Brain microvascular endothelial cell (primary cell): Measurements from ENCODE around the gene MYL4.
A peak's percentile ranks its signal among the peaks of the same experiment; 100 is the strongest.

Source experiments
- DNase-seq: peaks from one replicate; pipeline ENCODE4 v3.0.0-alpha.2; 2020
- H3K27ac ChIP-seq: fragments of 250-450 bp; sonication (Bioruptor Pico); 2 replicates; pipeline ENCODE4 v1.5.1; 2020; ENCODE audit warnings: mild to moderate bottlenecking, moderate library complexity
- H3K27me3 ChIP-seq: fragments of 250-450 bp; sonication (Bioruptor Pico); replicated peaks from 2 replicates; pipeline ENCODE4 v1.5.1; 2020; ENCODE audit warnings: mild to moderate bottlenecking
- H3K36me3 ChIP-seq: fragments of 250-450 bp; sonication (Bioruptor Pico); replicated peaks from 2 replicates; pipeline ENCODE4 v1.5.1; 2020; ENCODE audit warnings: mild to moderate bottlenecking
- H3K4me3 ChIP-seq: 2 replicates; pipeline ENCODE4 v1.5.1; 2011; ENCODE audit warnings: low read depth, mild to moderate bottlenecking, control low read depth, low read length, moderate library complexity
- in situ Hi-C: cut with HindIII; loops from 2 replicates; pipeline ENCODE4 v1.10.0; 2017; ENCODE audit warnings: low sequenced_read_pairs, low pct_ligation_motif_present
- TF ChIP-seq, protein P1 (sequence below): IDR thresholded peaks from 2 replicates; pipeline ENCODE4 v1.5.1; 2011; ENCODE audit warnings: low read depth, mild to moderate bottlenecking, moderate library complexity, low read length, control low read depth, inconsistent platforms; ENCODE audit errors: missing control alignments

Gene MYL4

DNA sequence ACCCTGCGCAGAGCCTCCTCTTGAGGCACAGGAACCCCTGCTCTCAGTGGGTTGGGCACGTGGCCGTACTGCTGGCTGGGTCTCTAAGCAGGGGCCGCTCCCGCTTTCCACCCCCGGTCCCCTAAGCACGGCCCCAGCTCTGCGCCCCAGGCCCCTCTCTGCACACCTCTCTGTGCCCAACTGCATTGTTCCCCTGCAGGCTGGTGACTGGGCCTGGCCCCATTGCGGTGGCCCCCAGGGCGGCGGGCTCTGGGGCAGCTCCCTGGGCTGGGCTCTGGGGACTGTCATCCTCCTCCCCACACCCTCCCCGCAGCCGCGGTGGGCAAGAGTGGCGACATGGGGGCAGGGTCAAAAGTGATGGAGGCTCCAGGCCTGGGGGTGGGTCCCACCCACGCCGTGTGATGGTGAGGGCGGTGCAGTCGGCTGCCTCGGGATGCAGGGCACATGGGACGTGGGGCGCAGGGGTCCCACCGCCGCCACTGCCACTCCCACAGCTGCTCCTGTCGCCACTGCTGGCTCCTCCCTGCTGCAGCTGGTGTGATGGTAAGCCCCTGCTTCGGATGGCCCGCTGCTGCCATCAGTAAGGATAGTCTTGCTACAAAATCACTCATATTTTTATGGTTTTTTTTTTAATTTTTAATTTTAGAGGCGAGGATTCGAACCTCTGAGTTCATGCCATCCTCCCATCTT is 29.3 kb downstream of the MYL4 start:
- Histone ChIP-seq H3K4me3 (no peak overlapping the region), H3K27me3 (no peaks in the 10 kb centered on the region), H3K27ac (no peak overlapping the region), H3K36me3 (no peaks in the 10 kb centered on the region)
- TF ChIP-seq, protein P1, sequence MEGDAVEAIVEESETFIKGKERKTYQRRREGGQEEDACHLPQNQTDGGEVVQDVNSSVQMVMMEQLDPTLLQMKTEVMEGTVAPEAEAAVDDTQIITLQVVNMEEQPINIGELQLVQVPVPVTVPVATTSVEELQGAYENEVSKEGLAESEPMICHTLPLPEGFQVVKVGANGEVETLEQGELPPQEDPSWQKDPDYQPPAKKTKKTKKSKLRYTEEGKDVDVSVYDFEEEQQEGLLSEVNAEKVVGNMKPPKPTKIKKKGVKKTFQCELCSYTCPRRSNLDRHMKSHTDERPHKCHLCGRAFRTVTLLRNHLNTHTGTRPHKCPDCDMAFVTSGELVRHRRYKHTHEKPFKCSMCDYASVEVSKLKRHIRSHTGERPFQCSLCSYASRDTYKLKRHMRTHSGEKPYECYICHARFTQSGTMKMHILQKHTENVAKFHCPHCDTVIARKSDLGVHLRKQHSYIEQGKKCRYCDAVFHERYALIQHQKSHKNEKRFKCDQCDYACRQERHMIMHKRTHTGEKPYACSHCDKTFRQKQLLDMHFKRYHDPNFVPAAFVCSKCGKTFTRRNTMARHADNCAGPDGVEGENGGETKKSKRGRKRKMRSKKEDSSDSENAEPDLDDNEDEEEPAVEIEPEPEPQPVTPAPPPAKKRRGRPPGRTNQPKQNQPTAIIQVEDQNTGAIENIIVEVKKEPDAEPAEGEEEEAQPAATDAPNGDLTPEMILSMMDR, result no peak
- in situ Hi-C loops, result no loop called here
- DNase-seq, result no peak

DNA sequence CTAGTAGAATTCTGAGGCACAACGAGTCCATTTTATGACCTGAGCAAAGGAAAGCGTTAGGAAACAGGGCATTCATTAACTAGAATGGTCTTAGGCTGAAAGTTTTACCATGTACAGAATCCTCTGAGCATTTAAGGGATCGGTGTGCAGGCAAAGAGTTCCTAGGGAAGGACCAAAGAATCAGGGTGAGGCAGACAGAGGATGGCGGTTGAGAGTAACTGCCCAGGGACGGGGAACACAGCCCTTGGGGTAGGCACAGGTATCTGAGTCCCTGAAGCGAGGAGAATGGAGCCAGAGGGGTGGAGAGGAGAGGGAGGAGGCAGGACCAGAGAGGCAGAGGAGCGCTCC is 30.4 kb downstream of the MYL4 start:
- no peak for DNase-seq
- H3K27ac ChIP-seq, result peak overlapping the region; percentile 80

DNA sequence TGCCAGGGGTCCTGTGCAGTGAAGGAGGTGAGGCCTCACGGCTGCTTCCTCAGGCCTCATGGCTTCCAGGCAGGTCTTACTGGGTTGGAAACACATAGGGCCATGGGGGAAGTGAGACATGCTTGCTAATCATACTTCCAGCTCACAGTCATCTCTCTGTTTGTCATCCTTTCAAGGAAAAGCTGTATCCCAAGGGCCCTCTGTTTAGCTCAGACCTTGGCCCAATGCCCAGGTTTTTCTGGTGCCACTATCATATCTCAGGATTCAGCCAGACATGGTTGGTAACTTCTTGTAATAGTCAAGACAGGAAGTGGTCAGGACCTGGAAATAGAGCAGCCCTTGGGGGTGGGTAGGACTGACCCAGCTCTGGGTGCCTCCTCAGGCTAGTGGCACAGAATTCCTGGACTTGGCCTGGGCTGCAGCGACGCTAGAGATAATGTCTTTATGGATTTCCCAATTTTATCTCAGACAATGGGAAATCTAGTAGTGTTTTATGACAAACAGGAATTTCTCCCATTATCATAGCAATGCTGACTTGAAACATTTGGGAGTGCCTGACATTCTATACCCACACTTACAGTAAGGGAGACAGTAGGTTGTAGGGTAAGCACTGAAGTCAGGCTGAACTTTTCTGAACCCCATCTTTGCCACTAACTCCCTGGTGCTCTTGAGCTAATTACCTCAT is 31.0 kb downstream of the MYL4 start:
- H3K27ac ChIP-seq, result peak overlapping the region; percentile 80
- in situ Hi-C loops, result no loop called here
- no peaks in the 10 kb centered on the region for H3K36me3 ChIP-seq
- TF ChIP-seq, protein P1, result no peak
- no peak overlapping the region for H3K4me3 ChIP-seq
- no peaks in the 10 kb centered on the region for H3K27me3 ChIP-seq
- peak; percentile 99 for DNase-seq

More for the DNA sequence above, 30.4 kb downstream of the MYL4 start:
- in situ Hi-C loops, result no loop called here
- Histone ChIP-seq H3K27me3 (no peaks in the 10 kb centered on the region), H3K4me3 (no peak overlapping the region), H3K36me3 (no peaks in the 10 kb centered on the region)
- TF ChIP-seq, protein P1, result no peak

DNA sequence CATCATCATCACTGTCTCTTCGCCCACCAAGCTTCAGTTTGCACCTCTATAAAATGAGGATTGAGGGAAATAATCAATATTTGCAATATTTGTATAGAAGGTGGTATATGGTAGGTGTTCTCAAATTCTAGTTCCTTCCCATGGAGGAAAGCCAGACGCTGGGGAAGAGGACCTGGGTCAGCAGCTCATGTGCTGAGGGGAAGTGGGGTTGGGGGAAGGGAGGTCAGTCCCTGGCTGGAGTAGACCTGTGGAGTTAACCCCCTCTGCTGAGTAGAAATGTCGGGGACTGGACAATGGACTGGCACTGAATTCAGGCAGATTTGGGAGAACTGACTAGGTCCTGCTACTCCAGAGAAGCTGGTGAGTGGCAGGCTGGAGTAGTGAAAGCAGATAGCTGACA is 31.7 kb downstream of the MYL4 start:
- H3K36me3 ChIP-seq, result no peaks in the 10 kb centered on the region
- H3K4me3 ChIP-seq, result no peak overlapping the region
- H3K27ac ChIP-seq, result peak overlapping the region; percentile 80
- no peaks in the 10 kb centered on the region for H3K27me3 ChIP-seq
- no peak for DNase-seq
- in situ Hi-C loops, result no loop called here
- TF ChIP-seq, protein P1, result no peak

DNA sequence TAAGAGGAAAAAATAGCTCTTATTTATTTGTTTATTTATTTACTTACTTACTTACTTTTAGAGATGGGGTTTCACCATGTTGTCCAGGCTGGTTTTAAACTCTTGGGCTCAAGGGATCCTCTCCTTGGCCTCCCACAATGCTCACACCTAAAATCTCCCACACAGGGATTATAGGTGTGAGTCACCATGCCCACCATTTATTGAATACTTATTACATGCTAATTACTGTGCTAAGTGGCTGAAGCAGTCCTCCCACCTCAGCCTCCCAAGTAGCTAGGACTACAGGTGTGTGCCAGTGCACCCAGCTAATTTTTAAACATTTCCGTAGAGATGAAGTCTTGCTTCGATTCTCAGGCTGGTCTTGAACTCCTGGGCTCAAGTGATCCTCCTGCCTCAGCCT is 33.5 kb downstream of the MYL4 start:
- no peak for DNase-seq
- Histone ChIP-seq H3K27me3 (no peaks in the 10 kb centered on the region), H3K36me3 (no peaks in the 10 kb centered on the region), H3K27ac (no peak overlapping the region), H3K4me3 (no peak overlapping the region)
- TF ChIP-seq, protein P1, result no peak
- in situ Hi-C loops, result no loop called here
